Measurements from ENCODE around the gene SERPINA1. TPM values are rescaled to one million over a fixed set of nuclear protein-coding genes. Genes with fewer than 3 reads are reported as not detected.

Gene SERPINA1
- total RNA-seq, 1 experiment from 2014 or later = not detected

DNA sequence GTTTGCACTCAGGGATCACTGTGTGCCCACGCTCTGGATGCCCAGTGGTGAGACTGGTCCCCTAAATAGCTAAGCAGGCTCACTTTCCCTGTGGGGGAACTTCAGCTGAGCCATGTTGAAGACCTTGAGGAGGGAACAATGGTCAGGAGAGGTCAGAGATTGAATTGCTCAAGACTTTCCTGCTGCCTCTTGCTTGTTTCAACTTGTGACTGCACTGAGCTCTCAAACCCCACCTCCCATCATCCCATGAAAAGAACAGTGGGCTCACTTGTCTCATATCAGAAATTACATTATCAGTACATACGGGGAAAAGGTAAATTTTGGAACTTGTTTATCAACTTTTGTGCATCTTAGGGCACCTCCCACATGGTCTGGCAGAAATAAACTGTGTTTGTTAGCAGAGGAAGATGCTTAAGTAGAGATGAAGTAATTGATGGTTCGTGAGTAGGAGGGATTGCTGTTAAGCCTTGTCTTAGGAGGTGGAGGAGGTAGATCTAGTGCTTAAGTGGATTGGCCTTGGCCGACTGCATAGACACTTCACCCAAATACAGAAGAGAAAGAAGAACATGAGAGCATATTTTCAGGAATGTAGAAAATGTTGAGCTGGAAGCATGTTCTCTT is 15.0 kb upstream of the SERPINA1 start:
- DNase-seq = no peak
- Histone ChIP-seq H3K4me1 (ENCODE audit: insufficient read depth, low read length) (peaks cover 7% of the 10 kb centered on the region), H3K79me2 (ENCODE audit: insufficient read depth, low read length) (no peaks in the 10 kb centered on the region), H3K23me2 (ENCODE audit: insufficient read length, low read depth, low read length, poor library complexity, severe bottlenecking) (no peaks in the 10 kb centered on the region), H3K9me3 (ENCODE audit: control insufficient read depth, low read depth, low read length) (peaks cover 9% of the 10 kb centered on the region), H4K8ac (replicated peaks; ENCODE audit: insufficient read length, low read depth, low read length) (no peak overlapping the region), H3K4ac (ENCODE audit: low read depth, low read length) (no peak overlapping the region), H3K27ac (ENCODE audit: insufficient read length, low read depth, low read length) (no peak overlapping the region), H2BK5ac (ENCODE audit: insufficient read length, low read length) (no peak overlapping the region), H3K27me3 (ENCODE audit: insufficient read depth, low read length) (no peaks in the 10 kb centered on the region), H2AFZ (ENCODE audit: low read length) (no peak overlapping the region), H2BK120ac (ENCODE audit: low read depth, low read length, poor library complexity, severe bottlenecking) (no peak overlapping the region), H4K20me1 (ENCODE audit: control insufficient read depth, insufficient read depth, insufficient read length) (no peaks in the 10 kb centered on the region), H3K4me2 (ENCODE audit: insufficient read depth, insufficient read length, low read length) (no peak overlapping the region), H2AK5ac (ENCODE audit: insufficient read length, low read length) (no peak overlapping the region), H3K18ac (ENCODE audit: insufficient read length, low read depth, low read length) (no peak overlapping the region), H2BK12ac (ENCODE audit: insufficient read length, low read depth, low read length) (no peak overlapping the region), H3K14ac (ENCODE audit: insufficient read depth, low read length) (no peak overlapping the region), H3K23ac (ENCODE audit: insufficient read length, low read depth, low read length) (no peak overlapping the region), H3K56ac (ENCODE audit: insufficient read length, low read depth, low read length) (no peak overlapping the region), H3K9ac (ENCODE audit: extremely low read depth, insufficient read length, low read length) (no peak overlapping the region), H4K91ac (ENCODE audit: insufficient read length, low read depth, low read length) (no peak overlapping the region), H3T11ph (ENCODE audit: low read length) (no peak overlapping the region), H3K79me1 (ENCODE audit: insufficient read depth, low read depth, low read length, poor library complexity, severe bottlenecking) (no peaks in the 10 kb centered on the region), H2BK20ac (ENCODE audit: low read depth, low read length, poor library complexity, severe bottlenecking) (no peak overlapping the region), H2BK15ac (ENCODE audit: low read depth, low read length) (no peak overlapping the region), H4K5ac (ENCODE audit: insufficient read length, low read depth, low read length) (no peak overlapping the region)
- no CpG with 5 or more reads among the region's 4 CpGs for WGBS (ENCODE audit: extremely low coverage, insufficient read length, low lambda C conversion rate)
- H3K9me3 Mint-ChIP-seq = peaks cover 12 to 15% of the 10 kb centered on the region in 2 experiments
- H3K36me3 Mint-ChIP-seq (ENCODE audit: insufficient read depth in 1 of 3, low read depth in 3 of 3) = peaks cover 0 to 4% (median 2%) of the 10 kb centered on the region in 3 experiments; a peak in 4 of 7 replicates
- H3K4me1 Mint-ChIP-seq = peaks cover 24 to 26% of the 10 kb centered on the region in 2 experiments
- no peaks in the 10 kb centered on the region; the same call in none of the 2 replicates for H3K27me3 Mint-ChIP-seq (ENCODE audit: low read depth)
- TF ChIP-seq, protein P1, sequence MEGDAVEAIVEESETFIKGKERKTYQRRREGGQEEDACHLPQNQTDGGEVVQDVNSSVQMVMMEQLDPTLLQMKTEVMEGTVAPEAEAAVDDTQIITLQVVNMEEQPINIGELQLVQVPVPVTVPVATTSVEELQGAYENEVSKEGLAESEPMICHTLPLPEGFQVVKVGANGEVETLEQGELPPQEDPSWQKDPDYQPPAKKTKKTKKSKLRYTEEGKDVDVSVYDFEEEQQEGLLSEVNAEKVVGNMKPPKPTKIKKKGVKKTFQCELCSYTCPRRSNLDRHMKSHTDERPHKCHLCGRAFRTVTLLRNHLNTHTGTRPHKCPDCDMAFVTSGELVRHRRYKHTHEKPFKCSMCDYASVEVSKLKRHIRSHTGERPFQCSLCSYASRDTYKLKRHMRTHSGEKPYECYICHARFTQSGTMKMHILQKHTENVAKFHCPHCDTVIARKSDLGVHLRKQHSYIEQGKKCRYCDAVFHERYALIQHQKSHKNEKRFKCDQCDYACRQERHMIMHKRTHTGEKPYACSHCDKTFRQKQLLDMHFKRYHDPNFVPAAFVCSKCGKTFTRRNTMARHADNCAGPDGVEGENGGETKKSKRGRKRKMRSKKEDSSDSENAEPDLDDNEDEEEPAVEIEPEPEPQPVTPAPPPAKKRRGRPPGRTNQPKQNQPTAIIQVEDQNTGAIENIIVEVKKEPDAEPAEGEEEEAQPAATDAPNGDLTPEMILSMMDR (conservative IDR thresholded peaks at IDR 0.05) = no peak
- H3K27ac Mint-ChIP-seq = no peak overlapping the region
- no peak overlapping the region for H3K4me3 Mint-ChIP-seq

Measured in H9 (cell line).